GM12874 (cell line): ENCODE results near the gene UBE2F.

Source experiments
- CTCF ChIP-seq: IDR thresholded peaks from 2 replicates; pipeline ENCODE4 v1.5.1; 2011; ENCODE audit warnings: low read depth, mild to moderate bottlenecking, control low read depth, low read length, moderate library complexity; ENCODE audit not compliant: insufficient read depth

The UBE2F gene

DNA sequence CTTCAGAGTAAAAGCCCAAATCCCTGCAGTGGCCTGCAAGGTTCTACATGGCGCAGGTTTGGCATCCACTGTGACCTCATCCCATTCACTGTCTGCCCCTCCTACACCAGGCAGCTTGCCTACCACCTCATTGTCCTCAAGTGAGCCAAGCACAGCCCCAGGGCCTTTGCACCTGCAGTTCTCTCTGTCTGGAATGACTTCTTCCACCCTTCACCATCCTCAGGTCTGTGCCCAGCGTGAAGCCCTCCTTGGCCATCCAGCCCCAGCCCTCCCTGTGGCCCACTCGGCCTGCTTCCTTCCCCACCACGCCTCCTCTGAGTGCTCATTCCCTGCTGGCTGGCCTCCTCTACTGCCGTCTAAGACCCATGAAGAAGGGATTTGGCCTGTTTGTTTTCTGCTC lies 32.6 kb upstream of the UBE2F start:
- TF ChIP-seq CTCF, result no peak

DNA sequence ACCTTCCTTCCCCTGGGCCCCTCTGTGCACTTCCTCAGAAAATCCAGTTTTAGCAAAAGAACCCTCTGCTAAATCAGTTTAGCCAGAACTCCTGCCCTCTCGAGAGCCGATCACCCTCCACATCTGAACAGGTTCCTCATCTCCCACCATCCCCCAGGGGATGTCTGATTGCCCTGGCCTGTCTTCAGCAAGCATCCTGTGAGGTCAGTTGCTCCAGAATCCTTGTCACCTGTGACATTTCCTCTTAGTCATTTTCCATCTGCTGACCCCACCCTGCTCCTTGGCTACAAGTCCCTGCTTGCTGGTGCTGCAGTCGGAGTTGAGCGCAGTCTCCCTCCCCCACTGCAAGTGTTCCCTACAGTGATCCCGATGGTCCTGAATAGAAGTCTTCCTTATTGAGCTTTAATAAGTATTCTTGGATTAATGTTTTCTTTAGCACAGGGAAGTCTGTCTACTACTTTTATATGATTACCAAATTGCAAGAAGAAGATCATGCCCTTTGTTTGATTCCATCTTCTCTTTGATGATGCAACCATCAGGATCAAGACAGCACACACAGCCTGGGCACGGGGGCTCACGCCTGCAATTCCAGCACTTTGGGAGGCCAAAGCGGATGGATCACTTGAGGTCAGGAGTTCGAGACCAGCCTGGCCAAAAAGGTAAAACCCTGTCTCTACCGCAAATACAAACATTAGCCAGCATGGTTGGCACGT lies 30.9 kb upstream of the UBE2F start:
- TF ChIP-seq CTCF, result no peak

DNA sequence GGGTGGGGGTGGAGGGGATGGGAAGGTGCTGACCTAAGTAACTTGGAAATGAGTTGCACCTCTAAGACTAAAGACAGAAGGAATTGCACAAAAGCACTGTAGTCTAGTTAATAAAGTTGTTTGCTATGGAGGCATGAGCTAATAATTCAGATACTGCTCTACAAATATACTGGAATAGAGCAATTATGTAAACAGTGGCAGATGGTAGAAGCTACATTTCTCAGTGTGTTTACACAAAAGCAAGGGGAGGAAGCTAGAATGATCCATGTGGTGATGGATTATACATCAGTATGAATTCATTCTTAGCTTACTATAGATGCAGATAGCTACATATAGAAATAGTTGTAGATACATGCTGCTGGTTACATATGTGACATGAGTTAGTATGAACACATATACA lies 27.6 kb upstream of the UBE2F start:
- no peak for TF ChIP-seq CTCF

DNA sequence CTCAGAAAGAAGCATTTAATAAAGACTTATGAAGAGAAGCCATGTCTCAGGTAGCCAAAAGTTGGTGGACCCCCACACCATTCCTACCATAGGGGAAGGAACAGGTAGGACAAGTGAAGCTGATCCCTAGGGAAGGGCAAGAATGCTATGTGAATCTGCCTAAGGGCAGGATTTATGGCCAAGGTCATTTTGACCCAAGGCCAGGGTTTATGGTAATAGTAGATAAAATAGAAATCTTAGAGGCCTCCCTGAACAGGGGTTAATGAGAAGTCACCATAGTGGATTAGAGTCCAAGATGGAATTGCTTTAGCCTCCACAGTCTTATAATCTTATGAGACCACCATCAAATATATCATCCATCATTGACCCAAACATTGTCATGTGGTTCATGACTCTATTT lies 26.0 kb upstream of the UBE2F start:
- TF ChIP-seq CTCF, result no peak

DNA sequence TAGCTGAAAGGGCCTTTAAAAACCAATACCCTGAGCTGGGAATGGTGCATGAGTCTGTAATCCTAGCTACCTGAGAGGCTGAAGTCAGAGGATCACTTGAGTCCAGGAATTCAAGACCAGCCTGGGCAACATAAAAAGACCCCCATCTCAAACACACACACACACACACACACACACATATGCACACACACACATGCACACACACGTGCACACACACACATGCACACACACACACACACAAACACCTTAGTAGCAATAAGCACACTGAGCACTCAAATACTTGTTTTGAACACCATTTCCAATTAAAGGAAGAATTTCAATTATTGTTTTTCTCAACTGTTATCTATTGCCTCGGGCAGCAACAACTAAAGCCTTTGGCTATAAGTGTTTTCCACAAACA lies 25.6 kb upstream of the UBE2F start:
- no peak for TF ChIP-seq CTCF

GRCh38 chr2:237942513-237942899 lies 24.3 kb upstream of the UBE2F start:
- TF ChIP-seq CTCF, result no peak

DNA sequence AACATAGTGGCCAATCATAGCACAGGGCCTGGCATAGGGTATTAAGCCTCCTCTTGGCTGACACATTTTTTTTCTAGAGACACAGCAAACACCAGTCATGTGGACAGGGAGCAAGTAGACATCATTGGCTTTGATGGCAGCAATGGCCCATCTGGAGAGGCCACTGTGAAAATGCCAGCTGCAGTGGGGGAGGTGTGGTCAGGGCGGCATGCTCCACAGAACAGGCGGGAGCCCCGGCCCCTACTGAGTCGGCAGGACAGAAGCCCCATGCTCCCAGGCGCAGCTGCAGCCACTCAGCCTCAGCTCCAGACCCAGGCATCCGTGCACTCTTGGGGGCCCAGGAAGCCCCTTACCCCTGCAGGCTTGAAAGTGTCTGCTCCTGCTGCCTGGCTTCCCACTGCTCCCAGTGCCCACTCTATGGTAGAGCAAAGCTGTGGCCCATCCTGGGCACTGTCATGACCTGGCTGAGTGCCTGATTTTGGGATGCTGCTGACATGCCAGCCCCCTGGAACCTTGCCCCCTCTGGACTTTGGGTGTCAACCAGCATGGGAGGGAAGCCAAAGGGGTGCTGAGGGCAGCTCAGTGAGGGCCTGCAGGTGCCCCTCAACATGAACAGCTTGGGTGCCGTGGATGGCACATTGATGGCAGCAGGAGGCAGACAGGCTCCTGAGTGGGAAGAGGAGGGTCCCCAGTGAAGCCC lies 23.3 kb upstream of the UBE2F start:
- no peak for TF ChIP-seq CTCF
